ENCODE measurements around the gene IQCK.

The IQCK gene

DNA sequence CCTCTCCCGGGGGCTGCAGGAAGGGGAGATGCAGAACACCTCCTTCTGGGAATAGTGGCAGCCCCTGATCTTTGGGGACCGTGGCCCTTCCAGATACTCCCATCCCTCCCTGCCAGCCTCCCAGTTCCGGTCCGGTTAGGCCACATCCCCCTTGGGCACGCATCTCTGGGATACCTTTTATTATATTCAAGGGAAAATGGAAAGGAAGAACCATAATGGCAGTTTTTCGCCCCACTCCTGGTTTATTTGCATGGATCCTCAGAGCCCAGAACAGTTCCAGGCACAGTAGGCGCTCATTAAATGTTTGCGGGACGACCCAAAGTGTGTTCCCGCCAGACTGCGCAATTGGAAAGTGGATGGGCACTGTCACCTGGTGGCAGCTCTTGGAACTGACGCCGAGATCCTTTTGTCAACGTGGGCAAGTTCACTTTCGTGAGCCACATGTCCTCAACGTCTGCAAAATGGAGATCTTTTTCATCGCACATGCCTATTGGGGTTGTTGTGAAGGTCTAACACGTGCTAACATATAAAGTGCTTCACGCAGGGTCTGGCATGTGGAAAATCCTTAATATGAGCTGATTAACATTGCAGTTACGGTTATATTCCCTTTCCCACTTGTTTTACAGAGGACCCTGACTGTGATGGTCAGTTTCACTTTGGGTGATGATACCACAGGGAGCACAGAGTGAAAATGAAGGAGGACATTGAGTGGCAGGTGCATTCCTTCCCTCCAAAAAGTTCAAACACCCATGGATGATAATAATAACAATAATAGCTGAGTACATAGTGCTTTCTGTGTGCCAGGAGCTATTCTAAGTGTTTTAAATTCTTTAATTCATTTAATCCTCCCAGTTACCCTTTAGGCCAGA is 168.2 kb downstream of the IQCK start (continued):
- TF ChIP-seq, protein P1, sequence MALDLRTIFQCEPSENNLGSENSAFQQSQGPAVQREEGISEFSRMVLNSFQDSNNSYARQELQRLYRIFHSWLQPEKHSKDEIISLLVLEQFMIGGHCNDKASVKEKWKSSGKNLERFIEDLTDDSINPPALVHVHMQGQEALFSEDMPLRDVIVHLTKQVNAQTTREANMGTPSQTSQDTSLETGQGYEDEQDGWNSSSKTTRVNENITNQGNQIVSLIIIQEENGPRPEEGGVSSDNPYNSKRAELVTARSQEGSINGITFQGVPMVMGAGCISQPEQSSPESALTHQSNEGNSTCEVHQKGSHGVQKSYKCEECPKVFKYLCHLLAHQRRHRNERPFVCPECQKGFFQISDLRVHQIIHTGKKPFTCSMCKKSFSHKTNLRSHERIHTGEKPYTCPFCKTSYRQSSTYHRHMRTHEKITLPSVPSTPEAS (tag by site-specific recombination; IDR thresholded peaks at IDR 0.05): no peak
- TF ChIP-seq KLF16 (tag by site-specific recombination; IDR thresholded peaks at IDR 0.05) (no peak), GLI4 (tag by site-specific recombination; IDR thresholded peaks at IDR 0.05) (no peak), ZNF184 (tag by site-specific recombination; IDR thresholded peaks at IDR 0.05) (no peak), ZNF623 (tag by site-specific recombination; IDR thresholded peaks at IDR 0.05) (no peak), ZNF311 (tag by site-specific recombination; IDR thresholded peaks at IDR 0.05; ENCODE audit: borderline replicate concordance) (no peak), REPIN1 (tag by site-specific recombination; IDR thresholded peaks at IDR 0.05; ENCODE audit: low read depth) (no peak), ZNF416 (tag by site-specific recombination; IDR thresholded peaks at IDR 0.05) (no peak), ZNF324 (tag by site-specific recombination; IDR thresholded peaks at IDR 0.05) (no peak), ZNF514 (tag by site-specific recombination; IDR thresholded peaks at IDR 0.05) (no peak), ZNF785 (tag by site-specific recombination; IDR thresholded peaks at IDR 0.05) (no peak), ZBTB8A (tag by site-specific recombination; IDR thresholded peaks at IDR 0.05) (0 out of 2 replicates have a peak, but pooled peaks have one; percentile 13), ZNF776 (tag by site-specific recombination; IDR thresholded peaks at IDR 0.05; ENCODE audit: borderline replicate concordance) (no peak), ZNF837 (tag by site-specific recombination; IDR thresholded peaks at IDR 0.05) (no peak), SP2 (tag by site-specific recombination; IDR thresholded peaks at IDR 0.05) (no peak), ZNF302 (tag by site-specific recombination; IDR thresholded peaks at IDR 0.05; ENCODE audit: low read depth) (no peak), ZSCAN30 (tag by site-specific recombination; IDR thresholded peaks at IDR 0.05) (peak; percentile 88; the same call in 1 of the 2 replicates), ZNF211 (tag by site-specific recombination; IDR thresholded peaks at IDR 0.05; ENCODE audit: low read depth) (no peak)
- TF ChIP-seq, protein P2, sequence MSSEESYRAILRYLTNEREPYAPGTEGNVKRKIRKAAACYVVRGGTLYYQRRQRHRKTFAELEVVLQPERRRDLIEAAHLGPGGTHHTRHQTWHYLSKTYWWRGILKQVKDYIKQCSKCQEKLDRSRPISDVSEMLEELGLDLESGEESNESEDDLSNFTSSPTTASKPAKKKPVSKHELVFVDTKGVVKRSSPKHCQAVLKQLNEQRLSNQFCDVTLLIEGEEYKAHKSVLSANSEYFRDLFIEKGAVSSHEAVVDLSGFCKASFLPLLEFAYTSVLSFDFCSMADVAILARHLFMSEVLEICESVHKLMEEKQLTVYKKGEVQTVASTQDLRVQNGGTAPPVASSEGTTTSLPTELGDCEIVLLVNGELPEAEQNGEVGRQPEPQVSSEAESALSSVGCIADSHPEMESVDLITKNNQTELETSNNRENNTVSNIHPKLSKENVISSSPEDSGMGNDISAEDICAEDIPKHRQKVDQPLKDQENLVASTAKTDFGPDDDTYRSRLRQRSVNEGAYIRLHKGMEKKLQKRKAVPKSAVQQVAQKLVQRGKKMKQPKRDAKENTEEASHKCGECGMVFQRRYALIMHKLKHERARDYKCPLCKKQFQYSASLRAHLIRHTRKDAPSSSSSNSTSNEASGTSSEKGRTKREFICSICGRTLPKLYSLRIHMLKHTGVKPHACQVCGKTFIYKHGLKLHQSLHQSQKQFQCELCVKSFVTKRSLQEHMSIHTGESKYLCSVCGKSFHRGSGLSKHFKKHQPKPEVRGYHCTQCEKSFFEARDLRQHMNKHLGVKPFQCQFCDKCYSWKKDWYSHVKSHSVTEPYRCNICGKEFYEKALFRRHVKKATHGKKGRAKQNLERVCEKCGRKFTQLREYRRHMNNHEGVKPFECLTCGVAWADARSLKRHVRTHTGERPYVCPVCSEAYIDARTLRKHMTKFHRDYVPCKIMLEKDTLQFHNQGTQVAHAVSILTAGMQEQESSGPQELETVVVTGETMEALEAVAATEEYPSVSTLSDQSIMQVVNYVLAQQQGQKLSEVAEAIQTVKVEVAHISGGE (tag by site-specific recombination; conservative IDR thresholded peaks at IDR 0.05; ENCODE audit: low read depth): no peak
- TF ChIP-seq, protein P3, sequence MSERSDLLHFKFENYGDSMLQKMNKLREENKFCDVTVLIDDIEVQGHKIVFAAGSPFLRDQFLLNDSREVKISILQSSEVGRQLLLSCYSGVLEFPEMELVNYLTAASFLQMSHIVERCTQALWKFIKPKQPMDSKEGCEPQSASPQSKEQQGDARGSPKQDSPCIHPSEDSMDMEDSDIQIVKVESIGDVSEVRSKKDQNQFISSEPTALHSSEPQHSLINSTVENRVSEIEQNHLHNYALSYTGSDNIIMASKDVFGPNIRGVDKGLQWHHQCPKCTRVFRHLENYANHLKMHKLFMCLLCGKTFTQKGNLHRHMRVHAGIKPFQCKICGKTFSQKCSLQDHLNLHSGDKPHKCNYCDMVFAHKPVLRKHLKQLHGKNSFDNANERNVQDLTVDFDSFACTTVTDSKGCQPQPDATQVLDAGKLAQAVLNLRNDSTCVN (tag by site-specific recombination; optimal IDR thresholded peaks at IDR 0.05): peak; percentile 30
- TF ChIP-seq, protein P4, sequence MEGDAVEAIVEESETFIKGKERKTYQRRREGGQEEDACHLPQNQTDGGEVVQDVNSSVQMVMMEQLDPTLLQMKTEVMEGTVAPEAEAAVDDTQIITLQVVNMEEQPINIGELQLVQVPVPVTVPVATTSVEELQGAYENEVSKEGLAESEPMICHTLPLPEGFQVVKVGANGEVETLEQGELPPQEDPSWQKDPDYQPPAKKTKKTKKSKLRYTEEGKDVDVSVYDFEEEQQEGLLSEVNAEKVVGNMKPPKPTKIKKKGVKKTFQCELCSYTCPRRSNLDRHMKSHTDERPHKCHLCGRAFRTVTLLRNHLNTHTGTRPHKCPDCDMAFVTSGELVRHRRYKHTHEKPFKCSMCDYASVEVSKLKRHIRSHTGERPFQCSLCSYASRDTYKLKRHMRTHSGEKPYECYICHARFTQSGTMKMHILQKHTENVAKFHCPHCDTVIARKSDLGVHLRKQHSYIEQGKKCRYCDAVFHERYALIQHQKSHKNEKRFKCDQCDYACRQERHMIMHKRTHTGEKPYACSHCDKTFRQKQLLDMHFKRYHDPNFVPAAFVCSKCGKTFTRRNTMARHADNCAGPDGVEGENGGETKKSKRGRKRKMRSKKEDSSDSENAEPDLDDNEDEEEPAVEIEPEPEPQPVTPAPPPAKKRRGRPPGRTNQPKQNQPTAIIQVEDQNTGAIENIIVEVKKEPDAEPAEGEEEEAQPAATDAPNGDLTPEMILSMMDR (tag by site-specific recombination; IDR thresholded peaks at IDR 0.05): peak; percentile 87
- TF ChIP-seq, protein P5, sequence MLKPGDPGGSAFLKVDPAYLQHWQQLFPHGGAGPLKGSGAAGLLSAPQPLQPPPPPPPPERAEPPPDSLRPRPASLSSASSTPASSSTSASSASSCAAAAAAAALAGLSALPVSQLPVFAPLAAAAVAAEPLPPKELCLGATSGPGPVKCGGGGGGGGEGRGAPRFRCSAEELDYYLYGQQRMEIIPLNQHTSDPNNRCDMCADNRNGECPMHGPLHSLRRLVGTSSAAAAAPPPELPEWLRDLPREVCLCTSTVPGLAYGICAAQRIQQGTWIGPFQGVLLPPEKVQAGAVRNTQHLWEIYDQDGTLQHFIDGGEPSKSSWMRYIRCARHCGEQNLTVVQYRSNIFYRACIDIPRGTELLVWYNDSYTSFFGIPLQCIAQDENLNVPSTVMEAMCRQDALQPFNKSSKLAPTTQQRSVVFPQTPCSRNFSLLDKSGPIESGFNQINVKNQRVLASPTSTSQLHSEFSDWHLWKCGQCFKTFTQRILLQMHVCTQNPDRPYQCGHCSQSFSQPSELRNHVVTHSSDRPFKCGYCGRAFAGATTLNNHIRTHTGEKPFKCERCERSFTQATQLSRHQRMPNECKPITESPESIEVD (tag by site-specific recombination; IDR thresholded peaks at IDR 0.05): no peak
- TF ChIP-seq, protein P6, sequence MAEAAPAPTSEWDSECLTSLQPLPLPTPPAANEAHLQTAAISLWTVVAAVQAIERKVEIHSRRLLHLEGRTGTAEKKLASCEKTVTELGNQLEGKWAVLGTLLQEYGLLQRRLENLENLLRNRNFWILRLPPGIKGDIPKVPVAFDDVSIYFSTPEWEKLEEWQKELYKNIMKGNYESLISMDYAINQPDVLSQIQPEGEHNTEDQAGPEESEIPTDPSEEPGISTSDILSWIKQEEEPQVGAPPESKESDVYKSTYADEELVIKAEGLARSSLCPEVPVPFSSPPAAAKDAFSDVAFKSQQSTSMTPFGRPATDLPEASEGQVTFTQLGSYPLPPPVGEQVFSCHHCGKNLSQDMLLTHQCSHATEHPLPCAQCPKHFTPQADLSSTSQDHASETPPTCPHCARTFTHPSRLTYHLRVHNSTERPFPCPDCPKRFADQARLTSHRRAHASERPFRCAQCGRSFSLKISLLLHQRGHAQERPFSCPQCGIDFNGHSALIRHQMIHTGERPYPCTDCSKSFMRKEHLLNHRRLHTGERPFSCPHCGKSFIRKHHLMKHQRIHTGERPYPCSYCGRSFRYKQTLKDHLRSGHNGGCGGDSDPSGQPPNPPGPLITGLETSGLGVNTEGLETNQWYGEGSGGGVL (tag by site-specific recombination; IDR thresholded peaks at IDR 0.05): no peak

Measured in HEK293 (cell line).